GM13976 (cell line): ENCODE measurements around the gene AKAP8.

Experiments
- DNase-seq: peaks from one replicate; pipeline ENCODE4 v3.0.0; 2012; ENCODE audit warnings: low spot score
- CTCF ChIP-seq: IDR thresholded peaks from 2 replicates; pipeline ENCODE4 v1.5.1; 2012; ENCODE audit warnings: borderline replicate concordance, mild to moderate bottlenecking; ENCODE audit not compliant: insufficient read depth; ENCODE audit errors: extremely low read depth, missing control alignments, control extremely low read depth
- in situ Hi-C: fragments of 300-500 bp; cut with MboI; formaldehyde crosslinking; loops from one replicate; pipeline ENCODE4 v1.12.0; 2022; ENCODE audit warnings: low sequenced_read_pairs, mixed read lengths, inconsistent platforms; ENCODE audit not compliant: unreplicated experiment

AKAP8 gene

DNA sequence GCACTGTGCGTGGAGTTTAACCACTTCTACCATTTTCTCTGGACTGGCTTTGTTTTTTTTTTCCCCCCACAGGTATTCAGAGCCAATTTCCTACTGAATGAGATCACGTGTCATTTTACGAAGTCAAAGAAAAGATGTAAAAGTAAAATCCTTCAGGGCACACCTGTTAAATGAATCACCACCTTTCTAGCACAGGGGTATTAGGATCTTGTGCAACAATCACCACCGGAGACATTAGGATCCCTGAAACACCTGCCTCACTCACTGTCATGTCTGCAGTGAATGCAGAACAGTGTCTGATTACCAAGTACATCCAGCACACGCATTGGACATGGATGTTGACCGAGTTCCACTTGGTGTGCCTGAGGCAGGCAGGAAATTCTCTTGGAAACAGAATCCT lies 64.5 kb downstream of the AKAP8 start:
- in situ Hi-C loops, result no loop called here
- DNase-seq, result no peak

GRCh38 chr19:15313649-15314279 lies 65.8 kb downstream of the AKAP8 start:
- no peak for DNase-seq
- in situ Hi-C loops, result no loop called here
- no peak for TF ChIP-seq CTCF

More for the DNA sequence above, 64.5 kb downstream of the AKAP8 start:
- TF ChIP-seq CTCF, result no peak

GRCh38 chr19:15307169-15307568 lies 72.4 kb downstream of the AKAP8 start:
- TF ChIP-seq CTCF, result no peak
- in situ Hi-C loops, result no loop called here
- no peak for DNase-seq

GRCh38 chr19:15305582-15306334 lies 73.8 kb downstream of the AKAP8 start:
- TF ChIP-seq CTCF, result no peak
- in situ Hi-C loops, result no loop called here
- no peak for DNase-seq

GRCh38 chr19:15304140-15304705 lies 75.4 kb downstream of the AKAP8 start:
- TF ChIP-seq CTCF, result no peak
- in situ Hi-C loops, result no loop called here
- DNase-seq, result no peak
